HepG2 (cell line): ENCODE measurements around the gene CAMK2G. TPM values are rescaled to one million over a fixed set of nuclear protein-coding genes. Genes with fewer than 3 reads are reported as not detected.

Experiments
- BORCS8-MEF2B ChIP-seq: sonication (generic); formaldehyde crosslinking; IDR thresholded peaks from 2 replicates; pipeline ENCODE4 v1.8.0; 2022; ENCODE audit warnings: mild to moderate bottlenecking, missing genetic modification reagents
- HNF4A ChIP-seq: sonication (generic); formaldehyde crosslinking; IDR thresholded peaks from 2 replicates; pipeline ENCODE4 v1.4.0; 2020; ENCODE audit warnings: missing genetic modification reagents
- HNF4G ChIP-seq, 2 experiments: sonication (generic) in 1 of 2; formaldehyde crosslinking in 1 of 2; IDR thresholded peaks; 2 replicates each; pipeline versions ENCODE4 v1.4.0 to v1.6.1; 2011 to 2020; ENCODE audit warnings: borderline replicate concordance in 2 of 2, low read depth in 2 of 2, mild to moderate bottlenecking in 2 of 2, low read length in 1 of 2, missing genetic modification reagents in 1 of 2, moderate library complexity in 1 of 2
- HOXA5 ChIP-seq: sonication (generic); formaldehyde crosslinking; IDR thresholded peaks from 2 replicates; pipeline ENCODE4 v1.4.0; 2020; ENCODE audit warnings: missing genetic modification reagents
- NCOR1 ChIP-seq: fragments of 200-600 bp; sonication (generic); IDR thresholded peaks from 2 replicates; pipeline ENCODE4 v1.7.0; 2017; ENCODE audit warnings: antibody characterized with exemption, low read length, borderline replicate concordance
- PHF21A ChIP-seq: sonication (generic); formaldehyde crosslinking; IDR thresholded peaks from 2 replicates; pipeline ENCODE4 v1.5.0; 2020; ENCODE audit warnings: mild to moderate bottlenecking, missing genetic modification reagents
- POLR2A ChIP-seq, 2 experiments: IDR thresholded peaks; 2 replicates each; pipeline ENCODE4 v1.6.1; 2011; ENCODE audit warnings: low read depth in 2 of 2, low read length in 2 of 2, mild to moderate bottlenecking in 1 of 2, moderate library complexity in 1 of 2; ENCODE audit not compliant: insufficient read depth in 1 of 2
- RARA ChIP-seq: IDR thresholded peaks from 2 replicates; pipeline ENCODE4 v1.6.1; 2016; ENCODE audit warnings: missing genetic modification reagents, missing compliant biosample characterization
- REPIN1 ChIP-seq: sonication (generic); formaldehyde crosslinking; IDR thresholded peaks from 2 replicates; pipeline ENCODE4 v1.8.0; 2022; ENCODE audit warnings: missing genetic modification reagents, low read depth, mild to moderate bottlenecking, borderline replicate concordance
- ZIK1 ChIP-seq: sonication (generic); formaldehyde crosslinking; IDR thresholded peaks from 2 replicates; pipeline ENCODE4 v1.5.0; 2020; ENCODE audit warnings: mild to moderate bottlenecking, low read depth, missing genetic modification reagents, borderline replicate concordance
- ZNF574 ChIP-seq: sonication (generic); formaldehyde crosslinking; IDR thresholded peaks from 2 replicates; pipeline ENCODE4 v1.4.0; 2020; ENCODE audit warnings: missing genetic modification reagents
- polyA plus RNA-seq, 8 experiments: library from polyadenylated mRNA; depleted of rRNA in 3 of 8; stranded (reverse) in 7 of 8; unstranded in 1 of 8; fragments of >200 nt; fragmentation: Illumina TruSeq in 4 of 8; extraction: Trizol in 4 of 8; gene quantifications; 2 replicates each; pipeline versions ENCODE4 v1.2.1 to v1.2.3, GENCODE V29; 2011 to 2016; ENCODE audit warnings: low read depth in 4 of 8, missing spikeins in 1 of 8, mixed read lengths in 1 of 8; ENCODE audit not compliant: insufficient read depth in 1 of 8
- total RNA-seq, 5 experiments: library from RNA; depleted of rRNA; stranded (reverse); fragments of >200 nt; fragmentation: Illumina TruSeq; extraction: Trizol; gene quantifications; 2 replicates each; pipeline ENCODE4 v1.2.3, GENCODE V29; 2016; ENCODE audit warnings: low read depth in 1 of 5
- TF ChIP-seq, protein P1 (sequence below): sonication (generic); formaldehyde crosslinking; IDR thresholded peaks from one replicate; pipeline ENCODE4 v1.5.1; 2020; ENCODE audit warnings: mild to moderate bottlenecking, missing genetic modification reagents; ENCODE audit errors: not compliant biosample characterization
- TF ChIP-seq, protein P2 (sequence below): sonication (generic); formaldehyde crosslinking; IDR thresholded peaks from 2 replicates; pipeline ENCODE4 v1.4.0; 2020; ENCODE audit warnings: missing genetic modification reagents

CAMK2G gene
- total and polyA plus RNA-seq, 2 of the 13 experiments (the other 11 are each of a cell fraction or from before 2014, with no cell fraction given): 15.9 to 18.8 TPM

DNA sequence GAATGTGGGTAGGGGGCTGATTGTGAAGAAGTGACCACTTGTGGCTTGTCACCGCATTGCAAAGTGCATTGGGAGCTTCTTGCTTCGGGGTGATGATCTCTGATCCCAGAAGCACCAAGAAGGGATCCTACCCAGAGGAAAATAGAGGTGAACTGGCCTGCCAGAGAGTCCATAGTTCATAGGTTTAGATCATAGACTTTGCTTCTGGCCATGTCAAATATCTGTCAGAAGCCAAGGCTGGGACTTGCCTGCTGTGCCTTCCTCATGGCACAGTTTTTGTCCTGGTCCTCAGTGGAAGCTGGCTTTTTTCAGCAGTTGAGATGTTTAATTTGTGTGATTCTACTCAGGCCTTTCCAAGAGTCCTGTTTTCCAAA is 87.9 kb downstream of the CAMK2G start (continued):
- TF ChIP-seq ZNF574: peak; percentile 56; the same call in 1 of the 2 replicates
- 0 out of 2 replicates have a peak, but pooled peaks have one; percentile 37 for TF ChIP-seq REPIN1 (CRISPR knock-in tag)
- 0 out of 2 replicates have a peak, but pooled peaks have one; percentile 34 for TF ChIP-seq PHF21A (CRISPR knock-in tag)
- TF ChIP-seq RARA: 0 out of 2 replicates have a peak, but pooled peaks have one; percentile 20
- TF ChIP-seq, protein P1, sequence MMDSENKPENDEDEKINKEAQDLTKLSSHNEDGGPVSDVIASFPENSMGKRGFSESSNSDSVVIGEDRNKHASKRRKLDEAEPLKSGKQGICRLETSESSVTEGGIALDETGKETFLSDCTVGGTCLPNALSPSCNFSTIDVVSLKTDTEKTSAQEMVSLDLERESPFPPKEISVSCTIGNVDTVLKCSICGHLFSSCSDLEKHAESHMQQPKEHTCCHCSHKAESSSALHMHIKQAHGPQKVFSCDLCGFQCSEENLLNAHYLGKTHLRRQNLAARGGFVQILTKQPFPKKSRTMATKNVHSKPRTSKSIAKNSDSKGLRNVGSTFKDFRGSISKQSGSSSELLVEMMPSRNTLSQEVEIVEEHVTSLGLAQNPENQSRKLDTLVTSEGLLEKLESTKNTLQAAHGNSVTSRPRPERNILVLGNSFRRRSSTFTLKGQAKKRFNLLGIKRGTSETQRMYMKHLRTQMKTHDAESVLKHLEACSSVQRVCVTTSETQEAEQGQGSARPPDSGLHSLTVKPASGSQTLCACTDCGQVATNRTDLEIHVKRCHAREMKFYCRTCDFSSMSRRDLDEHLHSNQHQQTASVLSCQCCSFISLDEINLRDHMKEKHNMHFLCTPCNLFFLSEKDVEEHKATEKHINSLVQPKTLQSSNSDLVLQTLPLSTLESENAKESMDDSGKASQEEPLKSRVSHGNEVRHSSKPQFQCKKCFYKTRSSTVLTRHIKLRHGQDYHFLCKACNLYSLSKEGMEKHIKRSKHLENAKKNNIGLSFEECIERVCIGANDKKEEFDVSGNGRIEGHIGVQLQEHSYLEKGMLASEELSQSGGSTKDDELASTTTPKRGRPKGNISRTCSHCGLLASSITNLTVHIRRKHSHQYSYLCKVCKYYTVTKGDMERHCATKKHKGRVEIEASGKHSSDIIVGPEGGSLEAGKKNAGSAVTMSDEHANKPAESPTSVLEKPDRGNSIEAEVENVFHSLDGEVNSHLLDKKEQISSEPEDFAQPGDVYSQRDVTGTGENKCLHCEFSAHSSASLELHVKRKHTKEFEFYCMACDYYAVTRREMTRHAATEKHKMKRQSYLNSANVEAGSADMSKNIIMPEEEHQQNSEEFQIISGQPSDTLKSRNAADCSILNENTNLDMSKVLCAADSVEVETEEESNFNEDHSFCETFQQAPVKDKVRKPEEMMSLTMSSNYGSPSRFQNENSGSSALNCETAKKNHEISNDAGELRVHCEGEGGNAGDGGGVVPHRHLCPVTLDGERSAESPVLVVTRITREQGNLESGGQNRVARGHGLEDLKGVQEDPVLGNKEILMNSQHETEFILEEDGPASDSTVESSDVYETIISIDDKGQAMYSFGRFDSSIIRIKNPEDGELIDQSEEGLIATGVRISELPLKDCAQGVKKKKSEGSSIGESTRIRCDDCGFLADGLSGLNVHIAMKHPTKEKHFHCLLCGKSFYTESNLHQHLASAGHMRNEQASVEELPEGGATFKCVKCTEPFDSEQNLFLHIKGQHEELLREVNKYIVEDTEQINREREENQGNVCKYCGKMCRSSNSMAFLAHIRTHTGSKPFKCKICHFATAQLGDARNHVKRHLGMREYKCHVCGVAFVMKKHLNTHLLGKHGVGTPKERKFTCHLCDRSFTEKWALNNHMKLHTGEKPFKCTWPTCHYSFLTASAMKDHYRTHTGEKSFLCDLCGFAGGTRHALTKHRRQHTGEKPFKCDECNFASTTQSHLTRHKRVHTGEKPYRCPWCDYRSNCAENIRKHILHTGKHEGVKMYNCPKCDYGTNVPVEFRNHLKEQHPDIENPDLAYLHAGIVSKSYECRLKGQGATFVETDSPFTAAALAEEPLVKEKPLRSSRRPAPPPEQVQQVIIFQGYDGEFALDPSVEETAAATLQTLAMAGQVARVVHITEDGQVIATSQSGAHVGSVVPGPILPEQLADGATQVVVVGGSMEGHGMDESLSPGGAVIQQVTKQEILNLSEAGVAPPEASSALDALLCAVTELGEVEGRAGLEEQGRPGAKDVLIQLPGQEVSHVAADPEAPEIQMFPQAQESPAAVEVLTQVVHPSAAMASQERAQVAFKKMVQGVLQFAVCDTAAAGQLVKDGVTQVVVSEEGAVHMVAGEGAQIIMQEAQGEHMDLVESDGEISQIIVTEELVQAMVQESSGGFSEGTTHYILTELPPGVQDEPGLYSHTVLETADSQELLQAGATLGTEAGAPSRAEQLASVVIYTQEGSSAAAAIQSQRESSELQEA (CRISPR knock-in tag): peak; percentile 13
- 0 out of 2 replicates have a peak, but pooled peaks have one; percentile 25 for TF ChIP-seq BORCS8-MEF2B (CRISPR knock-in tag)
- TF ChIP-seq ZIK1 (CRISPR knock-in tag): no peak
- peak in 1 of 2 experiments; percentile 50; a peak in 1 of 4 replicates for TF ChIP-seq POLR2A (IDR thresholded peaks at IDR 0.05; ENCODE audit: insufficient read depth in 1 of 2, low read depth in 2 of 2, low read length in 2 of 2)
- no peak for TF ChIP-seq HOXA5 (CRISPR knock-in tag)
- peak; percentile 76 for TF ChIP-seq HNF4G (IDR thresholded peaks at IDR 0.05; ENCODE audit: borderline replicate concordance, low read depth, low read length)
- TF ChIP-seq HNF4G (CRISPR knock-in tag; IDR thresholded peaks at IDR 0.05; ENCODE audit: borderline replicate concordance, low read depth): no peak
- peak; percentile 88 for TF ChIP-seq HNF4A (CRISPR knock-in tag)
- peak; percentile 74 for TF ChIP-seq NCOR1
- TF ChIP-seq, protein P2, sequence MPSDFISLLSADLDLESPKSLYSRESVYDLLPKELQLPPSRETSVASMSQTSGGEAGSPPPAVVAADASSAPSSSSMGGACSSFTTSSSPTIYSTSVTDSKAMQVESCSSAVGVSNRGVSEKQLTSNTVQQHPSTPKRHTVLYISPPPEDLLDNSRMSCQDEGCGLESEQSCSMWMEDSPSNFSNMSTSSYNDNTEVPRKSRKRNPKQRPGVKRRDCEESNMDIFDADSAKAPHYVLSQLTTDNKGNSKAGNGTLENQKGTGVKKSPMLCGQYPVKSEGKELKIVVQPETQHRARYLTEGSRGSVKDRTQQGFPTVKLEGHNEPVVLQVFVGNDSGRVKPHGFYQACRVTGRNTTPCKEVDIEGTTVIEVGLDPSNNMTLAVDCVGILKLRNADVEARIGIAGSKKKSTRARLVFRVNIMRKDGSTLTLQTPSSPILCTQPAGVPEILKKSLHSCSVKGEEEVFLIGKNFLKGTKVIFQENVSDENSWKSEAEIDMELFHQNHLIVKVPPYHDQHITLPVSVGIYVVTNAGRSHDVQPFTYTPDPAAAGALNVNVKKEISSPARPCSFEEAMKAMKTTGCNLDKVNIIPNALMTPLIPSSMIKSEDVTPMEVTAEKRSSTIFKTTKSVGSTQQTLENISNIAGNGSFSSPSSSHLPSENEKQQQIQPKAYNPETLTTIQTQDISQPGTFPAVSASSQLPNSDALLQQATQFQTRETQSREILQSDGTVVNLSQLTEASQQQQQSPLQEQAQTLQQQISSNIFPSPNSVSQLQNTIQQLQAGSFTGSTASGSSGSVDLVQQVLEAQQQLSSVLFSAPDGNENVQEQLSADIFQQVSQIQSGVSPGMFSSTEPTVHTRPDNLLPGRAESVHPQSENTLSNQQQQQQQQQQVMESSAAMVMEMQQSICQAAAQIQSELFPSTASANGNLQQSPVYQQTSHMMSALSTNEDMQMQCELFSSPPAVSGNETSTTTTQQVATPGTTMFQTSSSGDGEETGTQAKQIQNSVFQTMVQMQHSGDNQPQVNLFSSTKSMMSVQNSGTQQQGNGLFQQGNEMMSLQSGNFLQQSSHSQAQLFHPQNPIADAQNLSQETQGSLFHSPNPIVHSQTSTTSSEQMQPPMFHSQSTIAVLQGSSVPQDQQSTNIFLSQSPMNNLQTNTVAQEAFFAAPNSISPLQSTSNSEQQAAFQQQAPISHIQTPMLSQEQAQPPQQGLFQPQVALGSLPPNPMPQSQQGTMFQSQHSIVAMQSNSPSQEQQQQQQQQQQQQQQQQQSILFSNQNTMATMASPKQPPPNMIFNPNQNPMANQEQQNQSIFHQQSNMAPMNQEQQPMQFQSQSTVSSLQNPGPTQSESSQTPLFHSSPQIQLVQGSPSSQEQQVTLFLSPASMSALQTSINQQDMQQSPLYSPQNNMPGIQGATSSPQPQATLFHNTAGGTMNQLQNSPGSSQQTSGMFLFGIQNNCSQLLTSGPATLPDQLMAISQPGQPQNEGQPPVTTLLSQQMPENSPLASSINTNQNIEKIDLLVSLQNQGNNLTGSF (CRISPR knock-in tag): no peak
